Adrenal gland (tissue), 12 donors: ENCODE measurements around the gene CBFA2T3. TPM values are rescaled to one million over a fixed set of nuclear protein-coding genes. Genes with fewer than 3 reads are reported as not detected.
A peak's percentile ranks its signal among the peaks of the same experiment; 100 is the strongest.

Source experiments
- DNase-seq, 7 donors: peaks; one replicate each; pipeline ENCODE4 v3.0.0-alpha.2; 2019 to 2020
- H3K27ac ChIP-seq, 5 donors: fragments of 200-600 bp; sonication (generic) in 4 of 5; 1 replicate in 3 of 5; 2 replicates in 2 of 5; pipeline versions ENCODE4 v1.5.1 to v1.8.0; 2016 to 2020; ENCODE audit warnings: mild to moderate bottlenecking in 1 of 5
- H3K27me3 ChIP-seq: fragments of 200-600 bp; 2 replicates; pipeline ENCODE4 v1.8.0; 2021
- H3K36me3 ChIP-seq, 2 donors: fragments of 200-600 bp; replicated peaks in 1 of 2; 1 replicate in 1 of 2; 2 replicates in 1 of 2; pipeline versions ENCODE4 v1.5.1 to v1.8.0; 2018 to 2022
- H3K4me1 ChIP-seq, 2 donors: fragments of 200-600 bp; replicated peaks in 1 of 2; 1 replicate in 1 of 2; 2 replicates in 1 of 2; pipeline versions ENCODE4 v1.5.1 to v1.8.0; 2018 to 2021
- H3K4me3 ChIP-seq, 4 donors: fragments of 200-600 bp; sonication (generic) in 3 of 4; one replicate each; pipeline ENCODE4 v1.5.1; 2016 to 2018
- H3K9me3 ChIP-seq, 3 donors: fragments of 200-600 bp; sonication (generic) in 1 of 3; replicated peaks in 1 of 3; 1 replicate in 2 of 3; 2 replicates in 1 of 3; pipeline versions ENCODE4 v1.5.1 to v1.8.0; 2016 to 2021
- CTCF ChIP-seq, 6 experiments: fragments of 450-650 bp in 4 of 6; fragments of 200-600 bp in 2 of 6; sonication (generic) in 1 of 6; IDR thresholded peaks; 1 replicate in 5 of 6; 2 replicates in 1 of 6; pipeline versions ENCODE4 v1.5.1 to v1.8.0; 2016 to 2021; ENCODE audit warnings: antibody characterized with exemption in 6 of 6, mild to moderate bottlenecking in 2 of 6, moderate library complexity in 1 of 6
- POLR2A ChIP-seq, 2 donors: fragments of 450-650 bp; IDR thresholded peaks; one replicate each; pipeline ENCODE4 v1.6.1; 2017; ENCODE audit warnings: antibody characterized with exemption in 2 of 2, mild to moderate bottlenecking in 2 of 2, moderate library complexity in 1 of 2
- WGBS, 4 donors: extraction: QIAGEN DNeasy Blood & Tissue Kit in 2 of 4; methylation state at CpG; one replicate each; pipeline versions ENCODE4 v1.1.5 to v1.1.7; 2013 to 2017; 5-methylcytosine and 5-hydroxymethylcytosine counted together
- intact Hi-C, 2 donors: fragments of 100-400 bp; cut with DNase I; formaldehyde crosslinking; loops; one replicate each; pipeline versions ENCODE4 v1.14.1 to v1.15.0; 2022 to 2023
- polyA plus RNA-seq, 3 donors: library from polyadenylated mRNA; stranded (reverse); fragments of 200-250 nt in 2 of 3; fragments of 350-450 nt in 1 of 3; fragmentation: Illumina TruSeq in 1 of 3; extraction: RNeasy Lipid Tissue Mini Kit (QIAGEN cat#74804) in 1 of 3; gene quantifications; one replicate each; pipeline ENCODE4 v1.2.3, GENCODE V29; 2013 to 2014
- total RNA-seq, 9 donors: library from RNA; depleted of rRNA in 4 of 9; stranded (reverse); fragments of >200 nt in 4 of 9; fragments of 120-200 nt in 1 of 9; fragmentation: NEBNext Ultra II Directional in 1 of 9; extraction: Animal tissue kit (Norgen Biotek cat#: 25700) in 1 of 9; gene quantifications; one replicate each; pipeline versions ENCODE4 v1.1.0 to v1.2.4, GENCODE V29; 2013 to 2023
- donor health status: healthy with polysubstance abuse.
- donor health status: Bipolar disorder and iron deficiency.
- donor health status: DM: yes; HTN: yes; CAD: no.
- donor health status: DM: no; HTN: no; CAD: no.
- donor health status: DM: no; HTN: no; CAD: no.
- donor health status: DM: yes; HTN: yes; CAD: no.

Gene CBFA2T3
- total and polyA plus RNA-seq, 12 donors: 0.30 to 16.9 (median 2.2) TPM

- intact Hi-C loops: loop anchor here (1.0 to 5.0 kb wide), 3 partner anchors 126 to 276 kb away; partner anchors contain the start of gene ZNF778 (in 1 of the 2)
- Histone ChIP-seq H3K9me3 (no peaks in the 10 kb centered on the region), H3K4me1 (peaks cover 4 to 19% of the 10 kb centered on the region in 2 donors), H3K27ac (peak overlapping the region in 1 of 5 donors; percentile 50), H3K36me3 (no peaks in the 10 kb centered on the region), H3K27me3 (peaks cover 17% of the 10 kb centered on the region), H3K4me3 (peak overlapping the region in 2 of 4 donors; percentile 22 to 66)
- 0 to 1% (median 1%) methylated on average over 4 to 147 of the region's 152 CpGs; no CpG with 5 or more reads in 1 of the 4 donors for WGBS, 4 donors
- TF ChIP-seq POLR2A (IDR thresholded peaks at IDR 0.05) (no peak), CTCF (IDR thresholded peaks at IDR 0.05) (no peak)
- peak in 2 of 7 donors; percentile 19 to 66 for DNase-seq
Measured at GRCh38 chr16:88940862-88941817, 35.9 kb downstream of the CBFA2T3 start.

DNA sequence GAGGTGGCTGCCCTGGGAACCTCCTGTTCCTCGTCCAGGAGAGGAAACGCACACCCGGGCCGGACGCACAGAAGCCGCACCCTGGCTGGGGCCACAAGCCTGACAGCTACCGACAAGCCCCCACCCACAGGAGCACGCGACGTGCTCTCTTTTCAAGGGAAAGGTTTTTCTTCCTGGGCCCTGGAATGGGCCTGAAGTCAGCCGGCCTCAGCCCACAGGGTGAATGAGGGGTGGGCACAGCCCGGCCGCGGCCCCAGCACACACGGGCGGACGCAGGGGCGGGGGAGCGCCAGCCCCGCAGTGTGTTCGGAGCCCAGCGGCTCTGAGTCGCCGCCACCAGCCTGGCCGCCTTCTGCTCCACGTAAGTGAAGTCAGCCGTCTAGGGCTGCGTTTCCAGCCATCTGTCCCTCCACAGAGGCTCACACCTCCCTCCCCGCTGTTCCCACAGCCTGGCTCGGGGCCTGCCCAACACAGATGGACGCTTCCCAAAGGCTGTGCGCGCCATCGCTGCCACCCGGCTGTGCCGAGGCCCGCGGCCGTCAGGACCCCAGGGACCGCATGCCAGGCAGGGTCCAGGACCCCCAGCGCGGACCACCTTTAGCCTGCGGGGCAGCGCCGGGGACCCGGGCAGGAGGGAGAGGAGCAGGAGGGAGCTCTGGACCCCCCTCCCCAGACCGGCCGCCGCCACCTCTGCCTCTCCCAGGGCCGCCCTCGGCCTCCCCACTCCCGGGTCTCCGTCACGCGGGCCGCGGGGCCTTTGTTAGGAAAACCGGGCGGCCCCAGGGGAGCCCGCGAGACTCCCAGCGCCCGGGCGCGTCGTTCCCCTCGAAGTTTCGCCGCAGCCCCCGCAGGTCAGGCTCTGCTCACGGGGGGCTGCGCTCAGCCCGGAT is 36.8 kb downstream of the CBFA2T3 start:
- Histone ChIP-seq H3K27me3 (peaks cover 17% of the 10 kb centered on the region), H3K4me3 (peak overlapping the region in 2 of 4 donors; percentile 22 to 66), H3K9me3 (no peaks in the 10 kb centered on the region), H3K36me3 (no peaks in the 10 kb centered on the region), H3K27ac (peak overlapping the region in 2 of 5 donors; percentile 38 to 50), H3K4me1 (peaks cover 4 to 24% of the 10 kb centered on the region in 2 donors)
- TF ChIP-seq CTCF (IDR thresholded peaks at IDR 0.05) (no peak), POLR2A (IDR thresholded peaks at IDR 0.05) (no peak)
- intact Hi-C loops: loop anchor here (1.0 to 5.0 kb wide), 3 partner anchors 125 to 277 kb away; partner anchors contain the start of gene ZNF778 (in 1 of the 2)
- 4 to 7% (median 5%) methylated on average over 26 to 73 of the region's 73 CpGs; no CpG with 5 or more reads in 1 of the 4 donors for WGBS, 4 donors
- peak in 2 of 7 donors; percentile 33 to 47 for DNase-seq

GRCh38 chr16:88939245-88939971 is 37.6 kb downstream of the CBFA2T3 start:
- H3K4me1 ChIP-seq: peaks cover 4 to 24% of the 10 kb centered on the region in 2 donors
- peak overlapping the region in 1 of 4 donors; percentile 66 for H3K4me3 ChIP-seq
- H3K27ac ChIP-seq: peak overlapping the region in 1 of 5 donors; percentile 50
- intact Hi-C loops: loop anchor here in 1 of 2 donors (2.0 kb wide), 1 partner anchor 229 kb away; no protein-coding TSS in a partner anchor
- no peaks in the 10 kb centered on the region for H3K9me3 ChIP-seq
- WGBS, 4 donors: 47 to 59% (median 52%) methylated on average over 21 to 34 of the region's 34 CpGs
- TF ChIP-seq POLR2A (IDR thresholded peaks at IDR 0.05) (no peak), CTCF (IDR thresholded peaks at IDR 0.05) (no peak)
- no peaks in the 10 kb centered on the region for H3K36me3 ChIP-seq
- H3K27me3 ChIP-seq: peaks cover 17% of the 10 kb centered on the region
- DNase-seq: peak in 1 of 7 donors; percentile 28
